Lung (tissue), 12 donors: ENCODE measurements around the gene CAMK1G. TPM values are rescaled to one million over a fixed set of nuclear protein-coding genes. Genes with fewer than 3 reads are reported as not detected.

ENCODE experiments used
- ATAC-seq: fragments of 200-7000 bp; cut with Tn5 transposase; one replicate; pipeline ENCODE4 v1.9.1; 2020; ENCODE audit warnings: moderate number of reproducible peaks; ENCODE audit not compliant: insufficient read depth, low FRiP score
- DNase-seq, 3 donors: peaks; one replicate each; pipeline ENCODE4 v3.0.0-alpha.2; 2013 to 2017
- H3K27ac ChIP-seq, 2 donors: one replicate each; pipeline ENCODE4 v1.5.1; 2013; ENCODE audit warnings: mild to moderate bottlenecking in 2 of 2, moderate library complexity in 2 of 2, control low read depth in 1 of 2, inconsistent platforms in 1 of 2, low read depth in 1 of 2, low read length in 1 of 2
- H3K27me3 ChIP-seq, 3 donors: one replicate each; pipeline ENCODE4 v1.5.1; 2013; ENCODE audit warnings: low read length in 2 of 3; ENCODE audit not compliant: control insufficient read depth in 3 of 3, insufficient read depth in 3 of 3
- H3K36me3 ChIP-seq, 4 donors: one replicate each; pipeline ENCODE4 v1.5.1; 2013; ENCODE audit warnings: low read length in 4 of 4, mild to moderate bottlenecking in 1 of 4, moderate library complexity in 1 of 4; ENCODE audit not compliant: control insufficient read depth in 4 of 4, insufficient read depth in 4 of 4
- H3K4me1 ChIP-seq, 5 donors: one replicate each; pipeline ENCODE4 v1.5.1; 2013; ENCODE audit warnings: low read length in 5 of 5, mild to moderate bottlenecking in 2 of 5, moderate library complexity in 1 of 5; ENCODE audit not compliant: control insufficient read depth in 5 of 5, insufficient read depth in 5 of 5
- H3K4me3 ChIP-seq: one replicate; pipeline ENCODE4 v1.5.1; 2013; ENCODE audit warnings: mild to moderate bottlenecking, control low read depth, moderate library complexity
- H3K9ac ChIP-seq, 2 donors: one replicate each; pipeline ENCODE4 v1.5.1; 2013; ENCODE audit warnings: low read length in 2 of 2, control low read depth in 1 of 2; ENCODE audit not compliant: insufficient read depth in 1 of 2
- H3K9me3 ChIP-seq, 4 donors: one replicate each; pipeline ENCODE4 v1.5.1; 2013; ENCODE audit warnings: low read length in 3 of 4, mild to moderate bottlenecking in 1 of 4, moderate library complexity in 1 of 4; ENCODE audit not compliant: control insufficient read depth in 4 of 4, insufficient read depth in 3 of 4
- CTCF ChIP-seq: IDR thresholded peaks from 2 replicates; pipeline ENCODE4 v1.5.1; 2012; ENCODE audit warnings: mild to moderate bottlenecking; ENCODE audit errors: control extremely low read depth, extremely low read depth
- WGBS, 2 donors: extraction: QIAGEN DNeasy Blood & Tissue Kit; methylation state at CpG; one replicate each; pipeline ENCODE4 v1.1.7; 2013; 5-methylcytosine and 5-hydroxymethylcytosine counted together
- polyA plus RNA-seq, 2 donors: library from polyadenylated mRNA; stranded (reverse); fragments of 200-250 nt; gene quantifications; one replicate each; pipeline ENCODE4 v1.2.1, GENCODE V29; 2013
- total RNA-seq, 2 donors: library from RNA; depleted of rRNA in 1 of 2; stranded (reverse); fragments of >200 nt in 1 of 2; gene quantifications; one replicate each; pipeline ENCODE4 v1.2.1, GENCODE V29; 2014 to 2021
- donor health status: control.
- donor health status: control.
- donor health status: Bipolar disorder and iron deficiency.
- donor health status: healthy.
- donor health status: DM: yes; HTN: yes; CAD: no.

The CAMK1G gene
- total and polyA plus RNA-seq, 4 donors, result 0.14 to 2.4 (median 0.80) TPM; not detected in 1

GRCh38 chr1:209552406-209553264 lies 30.9 kb upstream of the CAMK1G start:
- H3K36me3 ChIP-seq, result no peaks in the 10 kb centered on the region
- no peaks in the 10 kb centered on the region for H3K27me3 ChIP-seq
- no peak for DNase-seq
- no peak overlapping the region for H3K4me3 ChIP-seq
- ATAC-seq, result no peak
- H3K9ac ChIP-seq, result no peak overlapping the region
- H3K9me3 ChIP-seq, result no peaks in the 10 kb centered on the region
- TF ChIP-seq CTCF, result no peak
- 65 to 78% methylated on average over 5 of the region's 5 CpGs for WGBS, 2 donors
- H3K4me1 ChIP-seq, result peaks cover 0 to 27% (median 7%) of the 10 kb centered on the region in 5 donors
- no peak overlapping the region for H3K27ac ChIP-seq

GRCh38 chr1:209554761-209555611 lies 28.5 kb upstream of the CAMK1G start:
- Histone ChIP-seq H3K27me3 (no peaks in the 10 kb centered on the region), H3K27ac (no peak overlapping the region), H3K4me1 (peaks cover 0 to 4% (median 0%) of the 10 kb centered on the region in 5 donors), H3K9me3 (no peaks in the 10 kb centered on the region), H3K4me3 (no peak overlapping the region), H3K36me3 (no peaks in the 10 kb centered on the region), H3K9ac (no peak overlapping the region)
- ATAC-seq (no peak), DNase-seq (no peak)
- WGBS, 2 donors, result 90 to 91% methylated on average over 9 of the region's 9 CpGs
- no peak for TF ChIP-seq CTCF

- no peak overlapping the region for H3K9ac ChIP-seq
- no peak for ATAC-seq
These were observed 27.3 kb upstream of the CAMK1G start for GRCh38 chr1:209556162-209556690.

More at GRCh38 chr1:209556162-209556690, 27.3 kb upstream of the CAMK1G start:
- no peak overlapping the region for H3K4me3 ChIP-seq
- peaks cover 0 to 4% (median 0%) of the 10 kb centered on the region in 5 donors for H3K4me1 ChIP-seq
- peak in 1 of 3 donors; percentile 16 for DNase-seq
- no peaks in the 10 kb centered on the region for H3K9me3 ChIP-seq
- H3K36me3 ChIP-seq, result no peaks in the 10 kb centered on the region
- no peak overlapping the region for H3K27ac ChIP-seq
- no peak for TF ChIP-seq CTCF
- WGBS, 2 donors, result 76 to 77% methylated on average over 1 of the region's 1 CpG
- no peaks in the 10 kb centered on the region for H3K27me3 ChIP-seq
